Anterior cingulate cortex (tissue), 58 donors: ENCODE measurements around the gene AFAP1.
"Not testable (repeated sequence)": the region's sequence is repeated elsewhere in the genome, so short reads cannot be mapped to it uniquely, and the experiment has no call there.

ENCODE experiments used
- DNase-seq, 58 donors: peaks; one replicate each; lab custom pipeline; 2025; lab: John Stamatoyannopoulos, UW

AFAP1 gene

DNA sequence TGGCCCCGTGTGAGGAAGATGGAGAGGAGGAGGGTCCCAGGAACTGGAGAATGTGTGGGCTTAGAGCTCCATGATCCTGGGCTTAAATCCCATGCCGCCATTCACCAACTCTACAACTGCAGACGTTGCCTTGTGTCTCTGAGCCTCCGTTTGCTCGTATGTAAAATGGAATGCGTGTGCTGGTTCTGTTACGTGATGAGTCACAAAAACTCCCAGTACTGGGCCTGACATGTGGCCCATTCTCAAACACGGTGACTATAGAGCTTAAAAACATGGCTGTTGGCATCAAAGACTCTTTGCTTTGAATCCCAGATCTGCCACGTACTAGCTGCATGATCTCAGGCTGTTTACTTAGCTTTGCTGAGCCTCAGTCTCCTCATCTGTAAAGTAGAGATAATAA lies 13.0 kb upstream of the AFAP1 start:
- DNase-seq: no peak

DNA sequence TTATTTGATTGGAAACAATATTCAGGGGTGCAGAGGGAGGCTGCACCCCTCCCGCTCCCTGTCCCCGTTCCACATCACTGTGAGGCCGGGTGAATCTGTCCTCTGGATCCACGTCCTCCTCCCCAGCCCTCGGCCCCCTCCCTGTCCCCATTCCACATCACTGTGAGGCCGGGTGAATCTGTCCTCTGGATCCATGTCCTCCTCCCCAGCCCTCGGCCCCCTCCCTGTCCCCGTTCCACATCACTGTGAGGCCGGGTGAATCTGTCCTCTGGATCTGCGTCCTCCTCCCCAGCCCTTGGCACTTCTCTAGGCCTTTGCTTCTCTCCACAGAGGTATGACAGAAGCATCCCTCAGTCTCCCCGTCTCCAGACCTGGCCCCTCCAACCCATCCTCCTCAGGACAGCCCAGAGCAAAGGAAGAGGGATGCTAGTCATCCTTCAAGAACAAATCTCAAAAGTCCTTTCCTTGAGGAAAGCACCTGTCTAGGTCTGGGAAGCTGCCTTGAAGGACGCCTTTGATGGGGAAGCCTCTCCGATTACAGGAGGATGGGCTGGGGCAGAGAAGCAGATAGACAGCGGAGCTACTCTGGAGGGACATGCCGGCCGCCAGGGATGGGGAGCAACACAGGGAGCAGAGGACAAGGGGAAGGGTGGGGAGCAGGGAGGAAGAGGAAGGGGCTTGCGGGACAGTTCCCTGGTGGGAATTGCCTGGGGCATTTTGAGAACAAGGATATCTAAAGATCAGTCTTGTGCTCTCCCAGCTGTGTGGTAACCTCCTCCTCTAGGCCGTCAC lies 10.8 kb upstream of the AFAP1 start:
- DNase-seq: no peak

DNA sequence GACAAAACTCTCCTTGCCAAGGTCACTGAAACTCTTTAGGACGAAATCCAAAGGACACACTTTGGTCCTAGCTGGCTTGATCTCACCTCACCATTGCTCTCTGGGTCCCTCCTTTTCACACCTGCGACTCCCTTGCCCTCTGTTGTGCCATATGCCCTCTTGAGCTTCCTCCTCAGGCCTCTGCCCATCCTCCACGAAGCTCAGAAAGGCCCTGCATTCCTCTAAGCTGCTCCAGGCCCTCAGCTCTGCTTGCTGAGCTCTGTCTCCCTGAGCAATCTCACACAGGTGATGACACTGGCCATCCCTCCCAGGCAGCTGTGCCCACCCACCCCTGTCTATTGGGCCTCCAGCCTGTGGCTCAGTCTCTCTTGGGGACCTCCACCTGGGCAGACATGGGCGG lies 10.1 kb upstream of the AFAP1 start:
- DNase-seq: no peak

DNA sequence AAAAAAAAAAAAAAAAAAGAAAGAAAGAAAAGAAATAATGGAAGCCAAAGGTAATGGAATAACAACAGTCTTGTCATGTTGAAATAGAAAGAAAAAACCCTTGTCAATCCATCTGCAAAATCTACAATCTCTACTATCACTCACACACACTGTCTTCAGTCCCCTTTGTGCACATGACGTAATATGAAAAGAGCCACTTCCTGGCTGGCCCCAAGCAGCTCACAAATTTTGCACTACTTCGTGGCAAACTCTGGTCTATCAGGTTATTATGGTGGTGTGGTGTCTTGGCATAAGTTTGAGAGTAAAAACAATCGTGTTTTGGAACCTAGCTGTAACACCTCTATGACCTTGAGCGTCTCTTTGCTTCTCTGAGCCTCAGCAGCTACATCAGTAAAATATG lies 8.3 kb upstream of the AFAP1 start:
- no peak for DNase-seq

DNA sequence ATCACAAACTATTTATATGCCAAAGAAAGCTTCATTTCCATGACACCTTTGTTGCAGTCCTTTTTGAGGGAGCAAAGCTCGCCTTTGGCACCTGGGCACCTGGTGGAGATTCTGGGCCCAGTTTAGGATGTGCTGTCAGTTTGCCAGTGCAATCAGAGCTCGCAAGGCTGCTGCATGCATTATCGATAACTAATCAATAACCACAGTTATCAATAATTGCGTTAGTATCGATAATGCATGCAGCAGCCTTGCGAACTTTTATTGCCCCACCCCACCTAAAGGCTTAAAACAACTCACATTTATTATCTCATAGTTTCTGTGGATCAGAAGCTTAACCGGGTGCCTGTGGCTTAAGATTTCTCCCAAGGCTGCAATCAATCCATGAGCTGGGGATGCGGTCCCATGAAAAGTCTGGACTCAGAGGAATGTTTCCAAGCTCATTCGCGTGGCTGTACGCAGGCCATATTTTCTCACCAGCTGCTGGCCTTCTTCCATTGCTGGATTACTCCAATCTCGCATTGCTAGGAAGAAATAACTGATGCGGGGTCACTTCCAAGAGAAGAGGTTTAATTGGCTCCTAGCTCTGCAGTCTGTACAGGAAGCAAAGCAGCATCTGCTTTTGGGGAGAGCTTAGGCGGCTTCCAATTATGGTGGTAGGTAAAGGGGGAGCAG lies 6.2 kb upstream of the AFAP1 start:
- no peak for DNase-seq

DNA sequence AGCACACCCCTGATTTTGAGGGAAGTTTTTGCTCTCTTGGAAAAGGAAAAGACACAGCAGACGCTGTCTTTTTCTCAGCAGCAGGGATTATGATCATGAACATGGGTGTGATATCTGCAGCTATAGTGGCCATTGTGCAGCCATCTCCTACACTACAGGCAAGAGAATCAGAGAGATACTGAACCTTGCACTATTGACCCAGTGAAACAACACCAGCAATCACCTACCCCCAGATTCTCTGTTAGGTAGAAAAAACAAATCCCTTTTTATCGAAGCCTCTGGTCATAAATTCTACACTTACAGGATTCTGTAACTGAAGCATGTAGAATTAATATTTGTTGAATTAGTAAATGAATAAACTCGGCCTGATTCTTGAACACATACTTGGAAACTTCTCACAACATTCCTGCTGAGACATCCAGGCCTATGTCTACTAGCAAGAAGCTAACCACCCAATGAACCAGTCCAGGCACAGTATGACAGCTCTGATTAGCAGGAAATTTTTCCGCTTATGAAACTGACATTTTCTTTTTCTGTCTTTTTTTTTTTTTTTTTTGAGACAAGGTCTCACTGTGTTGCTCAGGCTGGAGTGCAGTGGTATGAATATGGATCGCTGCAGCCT lies 5.0 kb upstream of the AFAP1 start:
- no peak for DNase-seq

DNA sequence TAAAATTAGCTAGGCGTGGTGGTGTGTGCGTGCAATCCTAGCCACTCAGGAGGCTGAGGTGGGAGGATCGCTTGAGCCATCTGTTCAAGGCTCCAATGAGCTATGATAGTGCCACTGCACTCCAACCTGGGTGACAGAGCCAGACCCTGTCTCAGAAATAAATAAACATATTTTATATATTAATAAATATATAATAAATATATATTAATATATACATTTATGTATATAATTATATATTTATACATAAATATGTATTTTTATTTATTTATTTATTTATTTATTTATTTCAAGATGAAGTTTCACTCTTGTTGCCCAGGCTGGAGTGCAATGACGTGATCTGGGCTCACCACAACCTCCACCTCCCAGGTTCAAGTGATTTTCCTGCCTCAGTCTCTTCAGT lies 4.0 kb upstream of the AFAP1 start:
- not testable (repeated sequence) for DNase-seq

DNA sequence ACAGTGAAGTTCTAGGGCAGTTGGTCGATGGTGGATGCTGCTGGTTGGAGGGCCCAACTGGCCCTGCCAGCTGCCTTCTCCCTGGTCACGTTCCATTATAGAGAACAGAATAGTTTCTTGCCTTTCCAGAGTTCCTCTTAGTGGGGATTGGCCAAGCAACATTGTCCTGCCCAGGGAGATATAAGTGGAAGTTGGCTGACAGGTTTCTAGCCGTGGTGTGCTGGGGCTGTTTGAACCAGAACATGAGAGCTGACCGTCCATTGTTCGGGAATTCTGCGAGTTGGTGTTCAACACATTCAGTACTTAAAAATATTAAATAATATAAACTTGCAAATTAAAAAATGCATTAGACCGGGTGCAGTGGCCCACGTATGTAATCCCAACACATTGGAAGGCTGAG lies 3.5 kb upstream of the AFAP1 start:
- DNase-seq: no peak

DNA sequence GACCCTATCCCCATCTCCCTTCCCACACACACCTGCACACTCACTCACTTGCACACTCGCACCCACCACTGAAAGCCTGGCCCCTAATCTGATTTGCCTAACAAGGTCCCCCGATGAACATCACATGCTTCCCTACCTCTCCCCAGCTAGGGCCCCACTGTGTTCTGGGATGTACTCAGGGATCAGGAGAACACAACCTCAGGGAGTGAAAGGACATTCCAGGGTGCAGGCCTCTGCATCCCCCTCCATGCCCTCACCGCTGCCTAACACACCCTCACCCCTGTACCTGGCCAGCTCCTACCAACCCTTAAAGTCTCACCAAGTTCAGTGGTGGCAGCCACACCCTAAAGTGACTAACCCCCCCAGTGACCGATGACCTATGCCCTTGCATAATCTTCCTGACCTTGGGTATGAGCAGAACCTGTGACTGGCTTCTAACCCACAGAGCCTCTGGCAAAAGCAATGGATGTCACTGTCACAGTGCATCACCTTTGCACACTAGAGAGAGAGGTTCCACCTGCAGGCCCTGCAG lies 2.4 kb upstream of the AFAP1 start:
- DNase-seq: no peak

DNA sequence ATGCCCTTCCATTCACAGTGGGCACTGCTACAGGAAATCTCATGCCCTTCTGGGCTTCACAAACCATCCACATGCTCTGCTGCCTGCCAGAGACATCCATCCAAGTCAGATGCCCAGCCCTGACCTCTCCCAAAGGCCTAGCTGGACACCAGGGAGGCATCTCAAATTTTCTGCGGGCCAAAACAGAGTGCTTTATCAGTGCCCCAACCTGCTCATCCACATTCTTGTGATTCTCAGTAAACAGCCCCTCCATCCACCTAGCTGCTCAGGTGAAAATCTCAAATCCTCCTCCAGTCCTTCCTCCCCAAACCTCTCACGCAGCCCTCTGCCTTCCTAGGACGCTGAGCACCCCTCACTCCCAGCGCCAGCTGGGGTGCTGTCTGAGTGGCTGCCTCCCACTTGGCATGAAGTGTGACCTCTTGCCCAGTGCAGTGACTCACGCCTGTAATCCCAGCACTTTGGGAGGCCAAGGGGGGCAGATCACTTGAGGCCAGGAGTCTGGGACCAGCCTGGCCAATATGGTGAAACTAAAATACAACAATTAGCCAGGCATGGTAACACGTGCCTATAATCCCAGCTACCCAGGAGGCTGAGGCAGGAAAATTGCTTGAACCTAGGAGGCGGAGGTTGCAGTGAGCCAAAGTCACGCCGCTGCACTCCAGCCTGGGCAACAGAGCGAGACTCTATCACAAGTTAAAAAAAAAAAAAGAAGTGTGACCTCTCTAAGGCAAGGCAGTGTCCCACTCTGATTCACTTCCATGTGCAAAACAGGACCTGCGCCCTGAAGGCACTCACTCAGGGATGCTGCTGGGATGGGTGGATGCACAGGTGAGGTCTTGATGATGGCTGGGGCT lies 1.7 kb upstream of the AFAP1 start:
- DNase-seq: no peak

DNA sequence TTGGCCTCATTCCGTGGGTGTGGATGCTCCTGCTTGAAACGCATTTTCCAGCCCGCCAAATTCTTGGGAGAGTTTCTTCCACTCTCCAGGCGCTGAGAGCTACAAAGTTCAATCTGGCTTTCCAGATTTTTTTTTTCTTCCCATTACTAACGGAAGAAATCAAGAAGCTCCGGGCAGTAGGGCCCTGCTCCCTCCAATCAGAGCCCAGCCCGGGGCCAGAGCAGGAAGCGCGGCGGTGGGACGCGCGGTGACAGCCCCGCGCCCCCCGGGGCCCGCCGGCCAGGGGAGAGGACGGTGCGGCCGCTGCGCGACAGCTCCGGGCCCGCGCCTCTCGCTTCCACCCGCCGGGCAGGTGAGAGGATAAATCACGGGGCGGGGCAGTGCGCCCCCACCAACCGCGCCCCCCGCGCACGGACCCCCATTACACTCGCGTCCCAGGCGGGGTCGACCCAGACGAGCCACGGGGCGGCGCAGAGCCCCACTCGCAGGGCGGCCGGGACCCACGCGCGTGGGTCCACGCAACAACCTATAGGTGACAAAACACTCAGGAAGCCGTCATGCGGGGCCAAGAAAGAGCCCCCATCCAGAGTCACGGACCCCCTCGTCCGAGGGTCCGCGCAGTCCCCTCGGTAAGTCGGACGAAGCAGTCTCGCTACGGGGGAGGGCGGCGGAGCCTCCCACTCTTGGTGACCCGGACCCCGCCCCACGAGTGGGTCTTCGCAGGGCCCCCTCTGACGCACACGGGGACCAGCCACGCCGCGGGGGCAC lies 868 bp downstream of the AFAP1 start:
- no peak for DNase-seq

DNA sequence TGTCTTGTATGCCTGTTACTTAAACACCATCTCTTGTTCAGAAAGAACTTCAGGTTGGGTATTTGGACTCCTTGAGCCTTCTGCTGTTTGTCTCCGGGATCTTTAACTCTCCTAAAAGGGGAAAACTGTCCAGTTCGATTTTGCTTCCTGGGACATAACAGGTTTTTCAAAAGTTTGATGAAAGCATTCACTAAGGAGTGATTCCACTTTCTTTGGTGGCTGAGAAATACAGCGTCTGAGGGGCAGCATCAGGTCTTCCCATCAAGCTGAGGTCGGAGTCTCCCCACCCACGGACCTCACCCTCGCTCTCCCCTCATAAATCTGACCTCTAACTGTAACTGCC lies 1.4 kb downstream of the AFAP1 start:
- no peak for DNase-seq

DNA sequence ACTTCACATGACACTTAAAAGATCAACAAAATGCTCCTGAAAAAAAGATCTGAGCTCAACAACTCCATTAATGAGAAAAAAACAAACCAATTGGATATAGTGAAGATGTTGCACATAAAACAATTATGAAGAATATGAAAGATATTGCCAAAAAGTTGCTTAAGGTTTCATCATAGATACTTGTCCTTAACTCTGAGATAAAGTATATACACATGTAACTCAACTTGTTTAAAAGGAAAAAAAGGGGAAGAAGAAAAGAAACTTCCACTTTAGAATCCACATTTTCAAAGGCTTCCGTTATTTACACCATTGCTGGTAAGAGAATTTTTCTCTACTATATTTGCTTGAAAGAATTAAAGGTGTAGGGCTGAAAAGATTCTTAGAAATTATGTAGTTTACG lies 2.7 kb downstream of the AFAP1 start:
- no peak for DNase-seq

DNA sequence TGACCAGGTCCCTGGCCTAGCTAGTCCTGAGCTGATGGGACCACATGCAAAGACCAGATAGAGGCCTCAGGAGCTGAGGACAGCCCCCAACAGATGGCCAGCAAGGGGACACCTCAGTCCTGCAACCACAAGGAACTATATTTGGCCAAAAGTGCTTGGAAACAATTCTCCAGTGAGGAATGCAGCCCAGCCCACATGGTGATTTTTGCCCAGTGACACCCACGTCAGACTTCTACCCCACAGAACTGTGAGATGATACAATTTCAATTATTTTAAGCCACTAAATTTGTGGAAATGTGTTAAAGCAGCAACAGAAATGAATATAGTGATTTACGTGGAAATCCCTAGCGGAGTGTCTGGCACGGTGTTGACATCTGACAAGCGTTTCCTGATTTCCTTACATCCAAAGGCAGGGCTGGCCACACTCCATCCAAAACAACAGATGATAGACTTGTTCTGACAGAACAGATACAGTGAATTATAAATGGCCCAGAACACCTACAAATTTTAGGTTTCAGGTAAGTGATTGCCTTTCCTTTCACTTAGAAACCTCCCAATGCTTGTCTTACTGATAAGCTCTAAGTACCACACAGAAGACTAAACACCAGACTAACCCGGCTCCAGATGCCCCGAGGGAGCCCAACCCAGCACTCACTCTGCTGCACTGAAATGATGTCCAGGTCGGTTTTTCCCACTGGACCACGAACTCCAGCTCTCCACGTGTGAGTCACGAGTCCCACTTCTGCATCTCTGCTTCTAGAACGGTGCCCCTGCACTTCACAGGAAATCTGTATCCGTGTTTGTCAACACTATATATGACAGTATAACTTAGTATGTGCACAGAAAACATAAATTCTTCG lies 5.8 kb downstream of the AFAP1 start:
- DNase-seq: peak in 7 of 58 donors; percentile 9 to 51 (median 27)

DNA sequence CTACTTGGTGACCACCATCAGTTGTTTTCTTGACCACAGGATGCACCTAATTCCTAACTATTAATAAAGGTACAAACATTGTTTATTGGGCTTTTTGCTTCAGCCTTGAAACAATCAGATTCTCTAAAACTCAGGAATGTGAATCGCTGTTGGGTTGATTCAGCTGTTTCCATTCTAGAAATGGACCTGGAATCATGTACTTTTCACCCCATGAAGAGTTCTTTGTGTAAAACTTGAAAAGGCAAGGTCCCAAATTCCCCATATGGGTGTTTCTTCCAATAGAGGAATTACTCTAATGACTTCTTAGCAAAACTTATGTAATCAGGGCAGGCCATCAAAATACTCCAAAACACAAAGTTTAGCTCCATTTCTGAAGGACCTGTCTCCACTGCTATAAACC lies 7.4 kb downstream of the AFAP1 start:
- no peak for DNase-seq

DNA sequence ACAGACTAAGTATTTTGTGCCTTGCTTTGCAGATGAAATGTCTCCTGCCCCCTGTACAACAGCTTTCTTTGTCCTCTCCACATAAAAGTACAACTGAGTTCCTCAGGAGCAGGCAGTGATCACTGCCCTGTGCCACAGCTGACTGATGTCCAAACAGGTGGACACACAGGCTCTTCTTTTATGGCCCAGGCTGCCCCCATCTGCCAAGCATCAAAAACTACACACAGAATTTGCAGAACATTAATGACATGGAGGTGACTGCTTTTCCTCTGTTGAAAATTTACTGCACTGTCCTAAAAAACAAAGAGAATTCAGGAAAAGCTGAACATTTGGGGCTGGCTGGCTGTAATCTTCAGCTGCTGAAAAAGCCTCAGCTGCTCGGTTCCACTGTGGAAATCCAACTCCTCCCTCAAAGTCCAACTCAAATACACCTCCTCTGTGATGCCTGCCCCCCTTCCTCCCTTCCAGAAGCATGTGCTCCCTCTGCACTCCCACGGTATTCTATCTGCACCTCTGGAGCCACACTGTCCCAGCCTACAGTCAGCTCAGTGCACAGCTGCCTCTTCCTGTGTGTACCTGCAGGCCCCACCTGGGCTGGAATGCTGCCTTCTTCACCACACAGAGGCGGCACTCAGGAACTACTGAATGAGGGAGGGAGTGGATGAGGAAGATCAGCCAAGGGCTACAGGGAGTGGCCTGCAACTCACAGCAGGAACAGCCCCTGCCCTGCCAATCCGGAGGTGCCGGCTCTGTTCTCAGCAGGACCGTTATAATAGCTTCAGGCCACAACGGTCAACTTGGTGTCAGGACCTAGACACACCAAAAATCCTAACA lies 10.3 kb downstream of the AFAP1 start:
- DNase-seq: peak in 8 of 58 donors; percentile 13 to 31 (median 18)

DNA sequence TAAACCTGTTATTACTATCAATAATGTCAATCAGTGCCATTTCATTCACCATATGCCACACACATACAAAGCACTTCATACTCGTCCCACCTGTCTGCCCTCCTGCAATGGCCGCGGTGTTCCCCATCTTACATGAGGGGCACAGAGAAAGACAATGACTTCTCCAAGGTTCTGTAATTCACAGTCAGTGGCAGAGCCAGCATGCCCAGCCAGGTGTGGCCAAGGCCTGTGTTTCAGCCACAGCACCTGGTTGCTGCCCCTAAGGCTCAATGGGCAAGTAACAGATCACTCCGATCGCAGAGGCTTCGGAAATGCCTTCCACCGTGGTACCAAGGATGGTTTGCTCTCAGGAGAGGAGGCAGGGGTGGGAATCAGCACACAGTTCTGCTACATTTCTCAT lies 10.9 kb downstream of the AFAP1 start:
- no peak for DNase-seq

DNA sequence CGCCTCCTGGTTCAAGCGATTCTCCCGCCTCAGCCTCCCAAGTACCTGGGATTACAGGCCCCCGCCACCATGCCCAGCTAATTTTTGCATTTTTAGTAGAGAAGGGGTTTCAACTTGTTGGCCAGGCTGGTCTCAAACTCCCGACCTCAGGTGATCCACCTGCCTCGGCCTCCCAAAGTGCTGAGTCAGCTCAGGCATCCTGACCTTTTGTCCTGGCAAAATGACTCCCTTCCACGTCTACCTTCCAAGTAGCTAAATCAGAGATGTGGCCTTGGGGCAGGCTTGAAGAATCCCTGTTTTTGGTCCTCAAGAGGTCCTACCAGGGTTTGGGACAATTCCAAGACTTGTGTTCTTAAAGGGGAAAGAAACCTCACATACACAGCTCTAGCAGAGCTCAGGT lies 12.8 kb downstream of the AFAP1 start:
- DNase-seq: no peak
